KOPT-K1 (cell line): ENCODE results near the gene INVS.

ENCODE experiments used
- H3K27ac ChIP-seq: fragments of 200-600 bp; sonication (generic); 2 replicates; pipeline ENCODE4 v1.5.1; 2016; ENCODE audit warnings: antibody characterized with exemption, mild to moderate bottlenecking, low read depth, low read length; ENCODE audit not compliant: poor library complexity, severe bottlenecking
- H3K36me3 ChIP-seq: fragments of 200-600 bp; sonication (generic); 2 replicates; pipeline ENCODE4 v1.5.1; 2017; ENCODE audit warnings: antibody characterized with exemption, mild to moderate bottlenecking, low read length, moderate library complexity; ENCODE audit not compliant: insufficient read depth
- H3K9me3 ChIP-seq: fragments of 200-600 bp; sonication (generic); 2 replicates; pipeline ENCODE4 v1.5.1; 2017; ENCODE audit warnings: antibody characterized with exemption, low read length, mild to moderate bottlenecking; ENCODE audit not compliant: insufficient read depth, poor library complexity, severe bottlenecking

The INVS gene

GRCh38 chr9:100170556-100170955 lies 71.5 kb downstream of the INVS start:
- Histone ChIP-seq H3K27ac (no peak overlapping the region), H3K9me3 (peaks cover 8% of the 10 kb centered on the region), H3K36me3 (peaks cover 6% of the 10 kb centered on the region)

DNA sequence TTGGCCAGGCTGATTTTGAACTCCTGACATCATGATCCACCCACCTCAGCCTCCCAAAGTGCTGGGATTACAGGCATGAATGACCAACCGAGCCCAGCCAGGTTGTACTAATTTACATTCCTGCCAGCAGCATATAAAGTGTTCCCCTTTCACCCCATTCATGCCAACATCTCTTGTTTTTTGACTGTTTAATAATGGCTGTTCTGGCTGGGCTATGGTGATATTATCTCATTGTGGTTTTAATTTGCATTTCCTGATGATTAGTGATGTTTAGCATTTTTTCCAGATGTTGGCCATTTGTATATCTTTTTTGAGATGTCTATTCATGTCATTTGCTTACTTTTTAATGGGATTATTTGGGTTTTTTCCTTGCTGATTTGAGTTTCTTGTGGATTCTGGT lies 87.3 kb downstream of the INVS start:
- Histone ChIP-seq H3K36me3 (no peaks in the 10 kb centered on the region), H3K27ac (no peak overlapping the region), H3K9me3 (peaks cover 28% of the 10 kb centered on the region)

DNA sequence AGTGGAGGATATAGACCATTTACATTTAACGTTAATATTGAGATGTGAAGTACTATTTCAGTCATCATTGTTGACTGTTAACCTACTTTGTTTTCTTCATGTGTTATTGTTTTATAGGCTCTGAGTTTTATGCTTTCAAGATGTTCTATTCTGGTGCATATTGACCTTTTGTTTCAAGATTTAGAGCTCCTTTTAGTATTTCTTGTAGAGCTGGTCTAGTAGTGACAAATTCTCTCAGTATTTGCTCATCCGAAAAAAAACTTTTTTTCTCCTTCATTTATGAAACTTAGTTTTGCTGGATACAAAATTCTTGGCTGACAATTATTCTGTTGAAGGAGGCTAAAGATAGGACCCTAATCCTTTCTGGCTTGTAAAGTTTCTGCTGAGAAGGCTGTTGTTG lies 91.3 kb downstream of the INVS start:
- Histone ChIP-seq H3K27ac (no peak overlapping the region), H3K36me3 (0 out of 2 replicates have a peak, but pooled peaks cover 8% of the 10 kb centered on the region), H3K9me3 (peaks cover 28% of the 10 kb centered on the region)

GRCh38 chr9:100191264-100191663 lies 92.2 kb downstream of the INVS start:
- Histone ChIP-seq H3K27ac (no peak overlapping the region), H3K9me3 (peaks cover 28% of the 10 kb centered on the region), H3K36me3 (0 out of 2 replicates have a peak, but pooled peaks cover 8% of the 10 kb centered on the region)

GRCh38 chr9:100193078-100193477 lies 94.0 kb downstream of the INVS start:
- Histone ChIP-seq H3K36me3 (0 out of 2 replicates have a peak, but pooled peaks cover 8% of the 10 kb centered on the region), H3K9me3 (peaks cover 18% of the 10 kb centered on the region), H3K27ac (no peak overlapping the region)

GRCh38 chr9:100196215-100196614 lies 97.2 kb downstream of the INVS start:
- Histone ChIP-seq H3K36me3 (0 out of 2 replicates have a peak, but pooled peaks cover 8% of the 10 kb centered on the region), H3K27ac (no peak overlapping the region)

DNA sequence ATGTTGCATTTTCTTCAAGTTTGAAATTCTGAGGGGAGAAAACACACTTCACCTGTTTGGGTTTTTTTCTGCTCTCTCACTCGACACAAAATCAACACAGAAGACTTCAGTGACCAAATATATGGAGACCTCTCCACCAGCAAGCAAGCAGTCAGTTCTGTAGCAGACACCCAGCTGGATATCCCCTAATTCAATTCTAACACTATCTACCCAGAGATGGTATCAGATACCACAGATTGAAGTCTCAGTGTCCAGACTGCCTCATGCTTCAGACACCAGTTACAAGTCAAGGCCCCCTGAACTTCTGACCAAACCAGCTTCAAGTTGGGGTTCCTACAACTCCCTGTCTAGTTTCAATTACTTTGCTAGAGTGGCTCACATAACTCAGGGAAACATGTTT lies 97.8 kb downstream of the INVS start:
- peaks cover 6% of the 10 kb centered on the region for H3K9me3 ChIP-seq
- no peak overlapping the region for H3K27ac ChIP-seq
- H3K36me3 ChIP-seq, result 0 out of 2 replicates have a peak, but pooled peaks cover 8% of the 10 kb centered on the region

More at GRCh38 chr9:100196215-100196614, 97.2 kb downstream of the INVS start:
- peaks cover 6% of the 10 kb centered on the region for H3K9me3 ChIP-seq

DNA sequence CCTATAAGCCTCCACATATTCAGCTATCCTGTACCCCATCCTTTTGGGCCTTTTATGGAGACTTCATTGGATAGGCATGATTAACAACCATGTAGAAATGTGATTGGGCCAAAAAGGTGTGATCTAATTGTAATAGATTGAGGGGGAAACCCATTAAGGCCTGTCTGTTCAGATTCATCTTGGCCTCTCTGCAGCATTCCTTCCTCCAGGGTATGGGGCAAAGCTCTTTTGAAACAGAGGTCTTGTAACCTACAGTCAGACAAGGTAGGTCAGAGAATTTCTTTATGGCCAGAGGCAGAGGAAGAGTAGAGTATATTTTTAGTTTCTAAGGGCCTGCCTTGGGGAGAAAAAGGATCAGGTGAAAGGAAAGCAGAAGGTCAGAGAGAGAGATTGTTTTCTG lies 98.5 kb downstream of the INVS start:
- Histone ChIP-seq H3K36me3 (0 out of 2 replicates have a peak, but pooled peaks cover 8% of the 10 kb centered on the region), H3K27ac (no peak overlapping the region), H3K9me3 (peaks cover 6% of the 10 kb centered on the region)

GRCh38 chr9:100202806-100203205 lies 103.8 kb downstream of the INVS start:
- Histone ChIP-seq H3K36me3 (no peaks in the 10 kb centered on the region), H3K9me3 (peaks cover 6% of the 10 kb centered on the region), H3K27ac (no peak overlapping the region)

- Histone ChIP-seq H3K9me3 (no peaks in the 10 kb centered on the region), H3K36me3 (no peaks in the 10 kb centered on the region), H3K27ac (no peak overlapping the region)
These were observed 105.8 kb downstream of the INVS start for GRCh38 chr9:100204796-100205195.

DNA sequence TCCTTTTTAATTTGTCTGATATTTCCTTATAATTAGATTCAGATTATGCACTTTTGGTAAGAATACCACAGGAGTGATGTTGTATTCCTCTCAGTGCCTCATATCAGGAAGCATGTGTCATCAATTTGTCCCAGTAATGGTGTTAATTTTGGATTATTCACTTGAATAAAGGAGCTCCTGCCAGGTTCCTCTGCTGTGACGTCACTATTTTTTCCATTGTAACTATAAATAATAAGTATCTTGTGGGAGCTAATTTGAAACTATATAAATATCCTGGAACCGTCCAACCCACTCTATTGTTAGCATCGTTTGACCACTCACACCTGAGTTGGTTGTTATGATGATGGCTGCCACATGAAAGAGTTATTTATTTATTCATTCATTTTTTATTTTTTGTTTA lies 107.9 kb downstream of the INVS start:
- Histone ChIP-seq H3K9me3 (no peaks in the 10 kb centered on the region), H3K36me3 (no peaks in the 10 kb centered on the region), H3K27ac (no peak overlapping the region)

GRCh38 chr9:100208673-100209072 lies 109.6 kb downstream of the INVS start:
- no peak overlapping the region for H3K27ac ChIP-seq
- no peaks in the 10 kb centered on the region for H3K36me3 ChIP-seq

DNA sequence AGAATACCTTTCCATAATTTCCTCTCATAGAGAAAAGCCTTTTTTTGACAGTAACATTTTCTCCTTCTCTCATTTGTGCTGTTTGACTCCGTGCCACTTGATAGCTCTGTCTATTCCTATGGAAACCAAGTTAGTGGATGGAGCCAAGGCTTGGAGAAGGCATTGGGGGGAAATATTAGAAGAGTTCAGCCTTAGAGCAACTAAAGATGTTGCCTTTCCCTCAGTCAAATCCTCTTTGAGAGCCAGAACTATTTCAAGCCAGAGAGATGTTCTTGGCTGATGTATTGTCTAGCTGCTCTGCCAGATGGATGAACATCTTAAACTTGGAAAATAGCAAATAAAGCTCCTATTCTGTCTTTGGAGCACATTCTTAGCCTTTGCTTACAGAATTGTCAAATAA lies 112.4 kb downstream of the INVS start:
- H3K27ac ChIP-seq, result no peak overlapping the region
- H3K36me3 ChIP-seq, result no peaks in the 10 kb centered on the region
- no peaks in the 10 kb centered on the region for H3K9me3 ChIP-seq

More at GRCh38 chr9:100208673-100209072, 109.6 kb downstream of the INVS start:
- no peaks in the 10 kb centered on the region for H3K9me3 ChIP-seq

GRCh38 chr9:100213730-100214477 lies 114.9 kb downstream of the INVS start:
- Histone ChIP-seq H3K27ac (no peak overlapping the region), H3K36me3 (no peaks in the 10 kb centered on the region), H3K9me3 (no peaks in the 10 kb centered on the region)

DNA sequence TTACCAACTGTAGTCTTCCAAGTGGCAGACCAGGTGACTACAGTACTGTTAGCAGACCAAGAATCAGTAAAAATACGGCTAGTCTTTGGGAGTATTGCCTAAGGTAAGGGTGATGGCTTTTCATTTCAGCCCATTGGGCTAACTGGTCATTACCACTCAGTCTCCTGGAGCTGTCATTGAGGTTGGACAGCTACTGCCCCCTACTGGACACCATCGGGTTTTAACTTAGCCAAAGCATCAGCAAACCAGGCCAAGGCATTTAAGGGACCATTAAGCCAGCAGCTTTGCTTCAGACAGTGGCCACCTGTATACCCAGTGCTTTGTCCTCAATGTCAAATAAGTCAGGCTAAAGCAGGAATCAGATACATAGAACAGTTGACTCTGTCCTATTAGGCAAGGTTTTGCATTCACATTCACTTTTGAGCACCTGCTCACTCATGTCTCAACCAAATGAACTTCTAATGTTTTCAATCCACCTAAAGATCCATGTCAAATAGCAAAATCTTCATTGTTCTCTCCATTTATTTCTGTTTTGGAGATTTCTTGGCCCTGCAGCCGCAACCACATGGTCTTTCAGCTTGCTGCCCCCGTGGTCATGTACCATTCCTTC lies 117.2 kb downstream of the INVS start:
- Histone ChIP-seq H3K9me3 (no peaks in the 10 kb centered on the region), H3K27ac (no peak overlapping the region), H3K36me3 (no peaks in the 10 kb centered on the region)

- no peaks in the 10 kb centered on the region for H3K36me3 ChIP-seq
- H3K9me3 ChIP-seq, result no peaks in the 10 kb centered on the region
- H3K27ac ChIP-seq, result no peak overlapping the region
These were observed 118.5 kb downstream of the INVS start for GRCh38 chr9:100217536-100217935.
